Measurements from ENCODE around the gene MSH3.

GRCh38 chr5:80895523-80895922 is 241.1 kb downstream of the MSH3 start:
- TF ChIP-seq, protein P1, sequence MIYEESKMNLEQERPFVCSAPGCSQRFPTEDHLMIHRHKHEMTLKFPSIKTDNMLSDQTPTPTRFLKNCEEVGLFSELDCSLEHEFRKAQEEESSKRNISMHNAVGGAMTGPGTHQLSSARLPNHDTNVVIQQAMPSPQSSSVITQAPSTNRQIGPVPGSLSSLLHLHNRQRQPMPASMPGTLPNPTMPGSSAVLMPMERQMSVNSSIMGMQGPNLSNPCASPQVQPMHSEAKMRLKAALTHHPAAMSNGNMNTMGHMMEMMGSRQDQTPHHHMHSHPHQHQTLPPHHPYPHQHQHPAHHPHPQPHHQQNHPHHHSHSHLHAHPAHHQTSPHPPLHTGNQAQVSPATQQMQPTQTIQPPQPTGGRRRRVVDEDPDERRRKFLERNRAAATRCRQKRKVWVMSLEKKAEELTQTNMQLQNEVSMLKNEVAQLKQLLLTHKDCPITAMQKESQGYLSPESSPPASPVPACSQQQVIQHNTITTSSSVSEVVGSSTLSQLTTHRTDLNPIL (CRISPR knock-in tag; IDR thresholded peaks at IDR 0.05; ENCODE audit: low read depth): no peak
- TF ChIP-seq ZNF8 (CRISPR knock-in tag; IDR thresholded peaks at IDR 0.05): no peak
- TF ChIP-seq PPARA (CRISPR knock-in tag; IDR thresholded peaks at IDR 0.05; ENCODE audit: borderline replicate concordance): no peak

Data from SK-N-SH treated with all-trans-retinoic acid at 6 μM for 48 hours (cell line).